Upper lobe of right lung (tissue), 1 donor: ENCODE results near the gene NELL2. TPM values are rescaled to one million over a fixed set of nuclear protein-coding genes. Genes with fewer than 3 reads are reported as not detected.

Source experiments
- ATAC-seq: fragments of 200-7000 bp; cut with Tn5 transposase; one replicate; pipeline ENCODE4 v1.9.1; 2020; ENCODE audit warnings: mild to moderate bottlenecking, moderate library complexity
- DNase-seq: peaks from one replicate; pipeline ENCODE4 v3.0.0-alpha.2; 2020
- H3K27ac ChIP-seq: fragments of 200-600 bp; one replicate; pipeline ENCODE4 v1.8.0; 2022
- H3K27me3 ChIP-seq: fragments of 200-600 bp; one replicate; pipeline ENCODE4 v1.8.0; 2022; ENCODE audit warnings: mild to moderate bottlenecking
- H3K36me3 ChIP-seq: fragments of 200-600 bp; one replicate; pipeline ENCODE4 v1.8.0; 2022
- H3K4me1 ChIP-seq: fragments of 200-600 bp; one replicate; pipeline ENCODE4 v1.8.0; 2022
- H3K4me3 ChIP-seq: fragments of 200-600 bp; one replicate; pipeline ENCODE4 v1.8.0; 2022; ENCODE audit warnings: mild to moderate bottlenecking
- H3K9me3 ChIP-seq: fragments of 200-600 bp; one replicate; pipeline ENCODE4 v1.8.0; 2022
- intact Hi-C: fragments of 100-400 bp; cut with DNase I; formaldehyde crosslinking; loops from one replicate; pipeline ENCODE4 v1.11.0; 2022
- total RNA-seq: library from RNA; stranded (reverse); fragmentation: NEBNext Ultra II Directional; extraction: Animal tissue kit (Norgen Biotek cat#: 25700); gene quantifications from one replicate; pipeline ENCODE4 v1.2.1, GENCODE V29; 2021
- TF ChIP-seq, protein P1 (sequence below): fragments of 200-600 bp; IDR thresholded peaks from one replicate; pipeline ENCODE4 v1.8.0; 2022; ENCODE audit warnings: antibody characterized with exemption
- donor health status: DM: no; HTN: yes; CAD: no; lungs with severe emphysema.

Gene NELL2
- total RNA-seq, 1 donor from 2014 or later, result 1.6 TPM

DNA sequence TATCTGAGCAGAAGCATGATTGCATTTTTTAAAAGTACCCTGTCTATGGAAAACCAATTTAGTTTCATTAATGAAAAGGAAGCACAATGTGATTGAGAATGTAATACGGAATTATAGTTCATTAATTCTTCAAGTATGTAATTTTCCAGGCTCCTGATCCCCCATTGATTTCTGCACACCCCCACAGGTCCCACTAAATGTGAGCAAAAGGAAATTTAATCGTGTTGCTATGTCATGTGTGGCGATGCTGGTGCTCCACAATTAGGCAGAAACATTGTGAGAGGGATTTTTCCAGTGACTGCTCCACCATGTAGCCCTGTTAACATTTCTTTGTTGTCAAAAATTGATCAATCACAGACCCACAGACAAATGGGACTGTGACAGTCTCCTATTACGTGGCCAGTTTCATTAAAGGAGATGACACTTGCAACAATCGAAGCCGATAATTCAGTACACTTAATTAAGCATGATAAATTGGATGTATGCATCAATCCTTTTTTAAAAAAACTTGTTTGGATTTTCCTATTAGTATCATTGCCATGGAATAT is 306.0 kb downstream of the NELL2 start:
- DNase-seq, result no peak
- intact Hi-C loops, result no loop called here
- ATAC-seq, result no peak

GRCh38 chr12:44565163-44565562 is 311.0 kb downstream of the NELL2 start:
- Histone ChIP-seq H3K4me3 (no peak overlapping the region), H3K4me1 (no peaks in the 10 kb centered on the region), H3K27me3 (no peaks in the 10 kb centered on the region), H3K9me3 (no peaks in the 10 kb centered on the region), H3K36me3 (no peaks in the 10 kb centered on the region), H3K27ac (no peak overlapping the region)
- TF ChIP-seq, protein P1, sequence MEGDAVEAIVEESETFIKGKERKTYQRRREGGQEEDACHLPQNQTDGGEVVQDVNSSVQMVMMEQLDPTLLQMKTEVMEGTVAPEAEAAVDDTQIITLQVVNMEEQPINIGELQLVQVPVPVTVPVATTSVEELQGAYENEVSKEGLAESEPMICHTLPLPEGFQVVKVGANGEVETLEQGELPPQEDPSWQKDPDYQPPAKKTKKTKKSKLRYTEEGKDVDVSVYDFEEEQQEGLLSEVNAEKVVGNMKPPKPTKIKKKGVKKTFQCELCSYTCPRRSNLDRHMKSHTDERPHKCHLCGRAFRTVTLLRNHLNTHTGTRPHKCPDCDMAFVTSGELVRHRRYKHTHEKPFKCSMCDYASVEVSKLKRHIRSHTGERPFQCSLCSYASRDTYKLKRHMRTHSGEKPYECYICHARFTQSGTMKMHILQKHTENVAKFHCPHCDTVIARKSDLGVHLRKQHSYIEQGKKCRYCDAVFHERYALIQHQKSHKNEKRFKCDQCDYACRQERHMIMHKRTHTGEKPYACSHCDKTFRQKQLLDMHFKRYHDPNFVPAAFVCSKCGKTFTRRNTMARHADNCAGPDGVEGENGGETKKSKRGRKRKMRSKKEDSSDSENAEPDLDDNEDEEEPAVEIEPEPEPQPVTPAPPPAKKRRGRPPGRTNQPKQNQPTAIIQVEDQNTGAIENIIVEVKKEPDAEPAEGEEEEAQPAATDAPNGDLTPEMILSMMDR, result no peak
- no peak for ATAC-seq
- intact Hi-C loops, result no loop called here
- no peak for DNase-seq

More for the DNA sequence above, 306.0 kb downstream of the NELL2 start:
- no peaks in the 10 kb centered on the region for H3K36me3 ChIP-seq
- H3K9me3 ChIP-seq, result no peaks in the 10 kb centered on the region
- H3K4me3 ChIP-seq, result no peak overlapping the region
- no peak overlapping the region for H3K27ac ChIP-seq
- H3K27me3 ChIP-seq, result no peaks in the 10 kb centered on the region
- no peaks in the 10 kb centered on the region for H3K4me1 ChIP-seq
- TF ChIP-seq, protein P1, result no peak

GRCh38 chr12:44563486-44563885 is 312.6 kb downstream of the NELL2 start:
- DNase-seq (no peak), ATAC-seq (no peak)
- Histone ChIP-seq H3K27ac (no peak overlapping the region), H3K36me3 (no peaks in the 10 kb centered on the region), H3K4me1 (no peaks in the 10 kb centered on the region), H3K27me3 (no peaks in the 10 kb centered on the region), H3K9me3 (no peaks in the 10 kb centered on the region), H3K4me3 (no peak overlapping the region)
- TF ChIP-seq, protein P1, result no peak
- intact Hi-C loops, result no loop called here

GRCh38 chr12:44558340-44559100 is 317.6 kb downstream of the NELL2 start:
- no peak for DNase-seq
- ATAC-seq, result no peak
- no peaks in the 10 kb centered on the region for H3K27me3 ChIP-seq
- no peaks in the 10 kb centered on the region for H3K4me1 ChIP-seq
- TF ChIP-seq, protein P1, result no peak
- H3K4me3 ChIP-seq, result no peak overlapping the region
- no peaks in the 10 kb centered on the region for H3K9me3 ChIP-seq
- no peak overlapping the region for H3K27ac ChIP-seq
- intact Hi-C loops, result no loop called here
- H3K36me3 ChIP-seq, result no peaks in the 10 kb centered on the region

DNA sequence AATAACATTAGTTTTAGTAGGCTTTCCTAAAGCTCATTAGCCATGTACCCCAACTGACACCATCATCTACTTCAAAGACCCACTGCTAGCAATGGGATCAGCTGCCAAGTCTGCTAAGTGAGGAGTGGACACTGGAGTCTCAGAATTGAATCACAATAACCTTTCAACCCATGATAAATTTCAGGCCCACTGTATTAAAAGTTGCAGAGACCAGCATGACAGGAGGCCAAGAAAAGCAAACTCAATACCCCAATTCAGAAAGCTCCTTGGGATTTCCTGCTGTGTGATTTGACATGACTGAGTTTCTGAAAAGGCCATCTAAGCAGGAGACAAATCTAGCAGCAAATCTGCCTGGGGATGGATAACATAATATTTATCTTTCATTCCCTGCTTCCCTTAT is 320.7 kb downstream of the NELL2 start:
- DNase-seq, result no peak

More for the DNA sequence above, 320.7 kb downstream of the NELL2 start:
- Histone ChIP-seq H3K9me3 (no peaks in the 10 kb centered on the region), H3K36me3 (no peaks in the 10 kb centered on the region), H3K4me1 (no peaks in the 10 kb centered on the region), H3K4me3 (no peak overlapping the region), H3K27me3 (no peaks in the 10 kb centered on the region), H3K27ac (no peak overlapping the region)
- TF ChIP-seq, protein P1, result no peak
- intact Hi-C loops, result no loop called here
- no peak for ATAC-seq
